ENCODE results near the gene ZNF300. TPM values are rescaled to one million over a fixed set of nuclear protein-coding genes. Genes with fewer than 3 reads are reported as not detected.

ZNF300 gene
- total RNA-seq, 1 donor from 2014 or later: 10.3 TPM

DNA sequence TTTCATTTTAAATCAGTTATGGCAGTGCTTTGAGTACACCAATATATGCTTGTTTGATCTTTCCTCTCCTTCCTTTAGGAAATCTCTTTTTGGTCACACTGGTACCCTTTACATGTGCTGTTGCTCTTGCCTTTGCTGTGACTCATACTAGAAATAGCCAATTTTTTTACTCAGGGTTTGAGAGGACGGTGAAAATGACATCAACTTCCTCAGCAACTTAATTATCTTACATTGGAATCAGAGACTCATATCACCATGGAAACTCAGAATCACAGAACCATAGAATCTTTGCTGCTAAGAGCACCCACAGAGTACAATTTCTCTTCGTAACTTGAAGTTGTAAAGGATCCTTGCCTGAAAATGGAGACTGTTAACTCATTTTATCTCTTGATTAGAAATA is 13.8 kb upstream of the ZNF300 start:
- no peak overlapping the region for H3K4me3 ChIP-seq (ENCODE audit: low read depth, low read length)
- DNase-seq (ENCODE audit: low read depth): no peak
- TF ChIP-seq, protein P1, sequence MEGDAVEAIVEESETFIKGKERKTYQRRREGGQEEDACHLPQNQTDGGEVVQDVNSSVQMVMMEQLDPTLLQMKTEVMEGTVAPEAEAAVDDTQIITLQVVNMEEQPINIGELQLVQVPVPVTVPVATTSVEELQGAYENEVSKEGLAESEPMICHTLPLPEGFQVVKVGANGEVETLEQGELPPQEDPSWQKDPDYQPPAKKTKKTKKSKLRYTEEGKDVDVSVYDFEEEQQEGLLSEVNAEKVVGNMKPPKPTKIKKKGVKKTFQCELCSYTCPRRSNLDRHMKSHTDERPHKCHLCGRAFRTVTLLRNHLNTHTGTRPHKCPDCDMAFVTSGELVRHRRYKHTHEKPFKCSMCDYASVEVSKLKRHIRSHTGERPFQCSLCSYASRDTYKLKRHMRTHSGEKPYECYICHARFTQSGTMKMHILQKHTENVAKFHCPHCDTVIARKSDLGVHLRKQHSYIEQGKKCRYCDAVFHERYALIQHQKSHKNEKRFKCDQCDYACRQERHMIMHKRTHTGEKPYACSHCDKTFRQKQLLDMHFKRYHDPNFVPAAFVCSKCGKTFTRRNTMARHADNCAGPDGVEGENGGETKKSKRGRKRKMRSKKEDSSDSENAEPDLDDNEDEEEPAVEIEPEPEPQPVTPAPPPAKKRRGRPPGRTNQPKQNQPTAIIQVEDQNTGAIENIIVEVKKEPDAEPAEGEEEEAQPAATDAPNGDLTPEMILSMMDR (conservative IDR thresholded peaks at IDR 0.05; ENCODE audit: low read depth, low read length): no peak

DNA sequence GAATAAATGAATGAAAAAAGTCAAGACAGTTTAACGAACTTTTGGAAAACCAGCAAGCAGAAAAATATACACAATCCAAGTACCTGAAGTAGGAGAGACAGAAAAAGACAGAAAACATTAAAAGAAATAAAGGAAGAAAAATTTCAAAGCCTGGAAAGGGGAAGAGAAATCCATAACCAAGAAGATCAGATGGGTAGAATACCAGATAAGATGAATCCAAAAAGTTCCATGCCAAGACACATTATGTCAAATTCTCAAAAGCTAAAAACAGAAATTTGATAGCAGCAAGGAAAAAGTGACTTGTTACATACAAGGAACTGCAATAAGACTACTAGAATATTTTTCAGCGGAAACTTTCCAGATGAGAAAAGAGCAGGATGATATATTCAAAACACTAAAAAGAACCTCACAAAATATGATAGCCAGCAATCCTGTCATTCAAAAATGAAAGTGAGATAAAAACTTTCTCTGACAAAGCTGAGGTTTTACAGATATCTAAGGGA is 7.6 kb upstream of the ZNF300 start:
- TF ChIP-seq, protein P1 (conservative IDR thresholded peaks at IDR 0.05; ENCODE audit: low read depth, low read length): no peak
- DNase-seq (ENCODE audit: low read depth): no peak
- no peak overlapping the region for H3K4me3 ChIP-seq (ENCODE audit: low read depth, low read length)

DNA sequence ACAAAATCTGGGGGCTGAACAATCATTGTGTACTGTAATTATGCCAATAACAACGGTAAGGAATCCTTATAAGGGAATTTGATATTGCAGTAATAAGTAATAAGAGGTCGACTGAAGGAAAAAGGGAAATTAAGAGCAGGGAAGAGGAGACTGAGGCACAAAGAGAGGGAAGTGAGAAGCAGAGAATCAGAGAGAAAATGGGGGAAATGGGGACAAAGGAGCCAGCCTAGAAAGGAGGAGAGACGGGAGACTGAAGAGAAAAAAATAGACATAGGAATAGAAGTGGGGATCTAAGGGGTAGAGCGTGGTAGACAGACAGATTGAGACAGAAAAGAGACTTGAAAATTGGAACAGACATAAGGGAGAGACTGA is 518 bp upstream of the ZNF300 start:
- H3K4me3 ChIP-seq (ENCODE audit: low read depth, low read length): peak overlapping the region; percentile 76
- DNase-seq (ENCODE audit: low read depth): no peak
- TF ChIP-seq, protein P1 (conservative IDR thresholded peaks at IDR 0.05; ENCODE audit: low read depth, low read length): no peak

GRCh38 chr5:150901446-150901845 is 3.3 kb downstream of the ZNF300 start:
- no peak overlapping the region for H3K4me3 ChIP-seq (ENCODE audit: low read depth, low read length)
- DNase-seq (ENCODE audit: low read depth): no peak
- TF ChIP-seq, protein P1 (conservative IDR thresholded peaks at IDR 0.05; ENCODE audit: low read depth, low read length): no peak

DNA sequence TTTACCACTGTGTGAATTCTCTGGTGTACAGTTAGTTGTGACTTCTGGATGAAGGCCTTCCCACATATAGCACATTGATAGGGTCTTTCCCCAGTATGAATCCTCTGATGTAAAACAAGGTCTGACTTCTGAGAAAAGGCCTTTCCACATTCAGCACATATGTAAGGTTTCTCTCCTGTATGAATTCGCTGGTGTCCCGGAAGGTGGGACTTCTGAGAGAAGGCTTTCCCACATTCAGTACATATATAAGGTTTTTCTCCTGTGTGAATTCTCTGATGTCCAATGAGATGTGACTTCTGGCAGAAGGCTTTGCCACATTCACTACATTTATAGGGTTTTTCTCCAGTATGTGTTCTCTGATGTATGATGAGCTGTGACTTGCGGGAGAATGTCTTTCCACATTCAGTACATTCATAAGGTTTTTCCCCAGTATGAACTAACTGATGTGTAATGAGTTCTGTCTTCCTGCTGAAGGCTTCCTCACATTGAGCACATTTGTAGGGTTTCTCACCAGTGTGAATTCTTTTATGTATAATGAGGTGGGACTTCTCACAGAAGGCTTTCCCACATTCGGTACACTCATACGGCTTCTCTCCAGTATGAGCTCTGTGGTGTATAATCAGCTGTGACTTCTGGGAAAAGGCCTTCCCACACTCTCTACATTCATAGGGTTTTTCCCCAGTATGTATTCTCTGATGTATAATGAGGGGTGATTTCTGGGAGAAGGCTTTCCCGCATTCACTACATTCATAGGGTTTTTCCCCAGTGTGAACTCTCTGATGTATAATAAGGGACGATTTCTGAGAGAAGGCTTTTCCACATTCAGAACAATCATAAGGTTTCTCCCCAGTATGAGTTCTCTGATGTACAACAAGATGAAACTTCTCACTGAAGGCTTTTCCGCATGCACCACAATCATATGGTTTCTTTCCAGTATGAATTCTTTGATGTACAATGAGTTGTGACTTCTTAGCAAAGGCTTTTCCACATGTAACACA is 9.1 kb downstream of the ZNF300 start:
- TF ChIP-seq, protein P1 (conservative IDR thresholded peaks at IDR 0.05; ENCODE audit: low read depth, low read length): no peak
- no peak overlapping the region for H3K4me3 ChIP-seq (ENCODE audit: low read depth, low read length)
- DNase-seq (ENCODE audit: low read depth): no peak

- TF ChIP-seq, protein P1 (conservative IDR thresholded peaks at IDR 0.05; ENCODE audit: low read depth, low read length): no peak
- no peak for DNase-seq (ENCODE audit: low read depth)
Measured at GRCh38 chr5:150879358-150879757, 25.4 kb downstream of the ZNF300 start.

More at GRCh38 chr5:150879358-150879757, 25.4 kb downstream of the ZNF300 start:
- H3K4me3 ChIP-seq (ENCODE audit: low read depth, low read length): no peak overlapping the region
